GM21529 (cell line): Measurements from ENCODE around the gene MITF.

Experiments used
- ATAC-seq: cut with Tn5 transposase; IDR thresholded peaks from one replicate; pipeline ENCODE4 v1.9.1; 2021; ENCODE audit not compliant: unreplicated experiment

Gene MITF

GRCh38 chr3:69868841-69869420 lies 129.7 kb downstream of the MITF start:
- ATAC-seq = no peak

DNA sequence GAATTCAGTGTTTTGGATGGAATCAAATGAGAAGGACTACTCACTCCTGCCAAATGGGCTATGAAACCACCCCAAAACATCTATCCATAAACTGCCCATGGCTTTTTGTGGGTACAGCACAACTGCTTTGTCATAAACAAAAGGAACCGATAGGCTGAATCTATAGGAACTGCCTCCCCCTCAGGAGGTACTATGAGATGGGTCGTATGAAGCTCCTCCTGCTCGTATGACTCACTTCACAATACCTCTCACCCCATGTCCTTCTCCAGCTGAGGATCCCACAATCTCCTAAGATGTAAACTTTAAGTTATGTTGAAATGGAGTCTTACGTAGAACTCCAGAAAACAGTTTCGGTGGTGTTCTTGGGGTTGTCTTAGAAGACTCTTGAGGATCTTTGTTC lies 130.4 kb downstream of the MITF start:
- ATAC-seq = no peak

GRCh38 chr3:69871251-69871650 lies 132.0 kb downstream of the MITF start:
- no peak for ATAC-seq

DNA sequence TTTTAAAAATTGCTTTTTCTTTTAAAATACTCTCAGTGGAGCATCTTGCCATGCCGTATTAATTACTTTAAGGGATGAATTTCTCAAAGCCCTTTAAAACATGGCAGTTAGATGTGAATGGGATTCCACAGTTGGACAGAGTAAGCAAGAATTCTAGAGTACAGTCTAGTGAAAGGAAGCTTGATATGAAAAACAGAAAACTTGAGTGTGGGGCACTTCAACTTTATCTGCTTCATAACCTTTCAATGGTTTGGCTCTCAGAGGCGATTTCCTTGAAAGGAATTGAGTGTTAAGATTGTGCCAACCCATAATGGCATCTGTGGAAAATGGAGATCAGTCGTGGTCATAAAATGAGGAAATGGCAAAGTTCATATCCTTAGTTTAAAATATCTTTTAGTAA lies 132.6 kb downstream of the MITF start:
- no peak for ATAC-seq

DNA sequence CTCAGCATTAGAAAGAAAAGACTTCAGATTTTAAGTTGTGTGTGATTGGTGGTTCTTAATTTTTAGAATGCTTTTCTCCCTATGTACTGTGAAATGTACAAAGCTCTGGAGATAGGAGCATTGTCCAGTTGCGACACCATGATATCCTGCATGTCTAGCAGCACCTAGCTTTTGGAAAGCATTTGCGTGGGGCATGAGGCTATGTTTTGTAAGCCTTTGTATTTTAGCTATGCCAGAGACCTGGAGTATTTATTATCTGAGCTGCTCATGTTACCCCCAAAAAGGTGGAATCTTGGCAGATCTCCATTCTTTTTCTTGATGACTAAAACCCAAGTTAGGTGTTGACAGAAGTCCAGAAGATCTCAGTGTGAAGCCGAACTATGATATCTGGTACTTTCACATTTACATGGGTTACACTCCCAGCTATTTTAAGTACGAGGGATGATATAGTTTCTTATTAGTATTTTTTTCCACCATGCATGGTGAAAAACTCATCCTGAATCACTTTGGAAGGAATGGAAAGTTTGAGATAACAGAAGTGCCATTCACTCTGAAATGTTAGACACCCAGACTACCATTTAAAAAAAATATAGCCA lies 133.6 kb downstream of the MITF start:
- ATAC-seq = no peak

DNA sequence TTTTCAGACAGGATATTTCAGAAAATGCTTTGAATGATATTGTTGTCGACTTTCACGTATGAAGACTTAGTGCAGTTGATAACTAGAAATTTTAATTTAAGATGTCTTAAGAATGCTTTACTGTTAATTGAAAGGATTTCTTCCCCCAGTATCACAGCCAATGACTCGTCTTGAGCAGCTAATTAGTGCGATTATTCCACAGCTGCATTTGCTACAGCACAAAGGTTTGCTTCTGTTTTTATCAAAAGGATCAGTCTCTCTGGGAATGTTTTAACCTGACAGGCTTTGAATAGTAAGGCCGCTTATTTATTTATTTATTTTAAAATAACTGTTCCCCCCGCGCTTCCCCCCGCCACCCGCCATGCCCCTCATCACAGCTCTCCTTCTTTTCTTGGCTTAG lies 136.8 kb downstream of the MITF start:
- no peak for ATAC-seq

- ATAC-seq = no peak
Observed at GRCh38 chr3:69878254-69878653, 139.0 kb downstream of the MITF start.

DNA sequence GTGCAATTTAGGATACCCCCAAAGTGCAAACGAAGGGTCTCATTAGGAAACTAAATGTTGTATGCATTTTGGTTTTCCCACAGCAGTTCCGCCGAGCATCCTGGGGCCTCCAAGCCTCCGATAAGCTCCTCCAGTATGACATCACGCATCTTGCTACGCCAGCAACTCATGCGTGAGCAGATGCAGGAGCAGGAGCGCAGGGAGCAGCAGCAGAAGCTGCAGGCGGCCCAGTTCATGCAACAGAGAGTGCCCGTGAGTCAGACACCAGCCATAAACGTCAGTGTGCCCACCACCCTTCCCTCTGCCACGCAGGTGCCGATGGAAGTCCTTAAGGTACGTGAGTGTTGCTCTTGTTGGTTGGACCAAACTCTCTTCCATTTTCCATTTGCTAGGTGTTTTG lies 139.8 kb downstream of the MITF start:
- ATAC-seq = no peak

DNA sequence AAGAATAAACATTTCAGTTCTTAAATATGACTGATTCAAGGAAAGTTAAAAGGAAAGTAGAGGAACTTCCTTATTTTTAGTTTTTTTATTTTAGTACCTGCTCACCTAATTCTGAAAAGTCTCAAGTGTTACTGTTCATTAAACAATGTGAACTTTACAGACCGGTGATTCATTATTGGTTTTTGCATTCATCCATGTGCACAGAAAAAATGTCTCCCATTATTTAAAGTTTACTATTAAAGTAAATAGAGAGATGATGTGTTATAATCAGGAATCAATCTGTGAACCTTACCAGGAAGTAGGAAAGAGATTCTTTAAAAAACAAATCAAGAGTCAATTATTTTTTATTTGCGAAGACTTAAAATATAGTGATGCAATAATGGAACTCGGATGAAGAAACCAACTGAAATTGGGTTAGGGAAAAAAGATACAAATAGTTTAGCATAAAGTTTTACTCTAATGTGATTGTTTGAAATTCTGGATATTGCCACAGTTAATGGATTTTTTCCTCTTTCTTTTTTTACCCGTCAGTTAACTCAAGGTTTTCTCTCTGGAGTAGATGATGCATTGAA lies 140.9 kb downstream of the MITF start:
- no peak for ATAC-seq

- no peak for ATAC-seq
Observed at GRCh38 chr3:69881051-69881450, 141.8 kb downstream of the MITF start.

DNA sequence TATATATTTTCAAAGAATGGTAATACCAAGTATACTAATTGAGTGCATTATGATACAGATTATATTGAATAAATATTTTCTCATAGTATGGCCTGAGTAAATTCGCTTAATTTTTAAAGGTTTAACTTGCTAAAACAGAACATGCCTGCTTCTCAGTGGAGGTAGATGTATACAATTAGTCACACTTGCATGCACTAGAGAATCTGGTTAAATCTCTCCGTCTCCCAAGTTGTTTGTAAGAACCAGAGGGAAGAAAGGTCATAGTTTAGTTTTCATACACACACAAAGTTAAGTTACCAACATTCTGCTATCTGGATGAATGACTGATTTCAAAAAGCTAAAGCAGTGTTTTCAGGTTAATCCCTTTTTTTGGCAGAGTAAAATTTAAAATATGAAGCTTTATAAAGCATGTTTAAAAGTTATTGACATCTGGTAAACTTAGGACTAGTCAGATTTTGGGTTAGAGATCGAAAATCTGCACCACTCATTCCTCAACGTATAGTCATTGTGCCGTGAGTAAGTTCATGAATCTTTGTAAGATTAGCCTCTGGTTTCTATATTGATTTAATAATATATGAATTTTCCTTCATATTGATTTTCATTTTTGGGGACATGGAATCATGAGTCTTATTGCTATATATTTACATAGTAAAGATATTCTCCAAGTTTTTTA lies 142.6 kb downstream of the MITF start:
- no peak for ATAC-seq

DNA sequence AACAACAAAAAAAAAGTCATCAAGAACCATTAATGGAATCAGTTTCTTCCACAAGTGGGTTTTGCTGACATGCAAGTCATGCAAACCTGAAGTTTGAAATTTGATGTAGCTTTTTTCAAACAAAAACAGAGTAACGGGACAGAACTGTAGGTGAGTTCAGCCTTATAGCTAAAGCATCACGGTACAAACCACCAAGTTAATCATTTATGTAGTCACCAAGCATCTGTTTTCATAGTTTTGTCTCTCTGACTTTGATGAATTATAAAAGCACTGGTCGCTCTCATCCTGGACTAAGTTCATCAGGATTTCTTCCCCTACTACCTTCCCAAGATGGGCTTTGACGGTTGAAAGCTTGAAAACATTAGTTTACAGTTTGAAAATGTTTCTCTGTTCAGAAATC lies 143.3 kb downstream of the MITF start:
- no peak for ATAC-seq

GRCh38 chr3:69888040-69888942 lies 149.0 kb downstream of the MITF start:
- ATAC-seq = no peak

GRCh38 chr3:69888943-69889315 lies 149.7 kb downstream of the MITF start:
- no peak for ATAC-seq

GRCh38 chr3:69890084-69890483 lies 150.8 kb downstream of the MITF start:
- no peak for ATAC-seq

DNA sequence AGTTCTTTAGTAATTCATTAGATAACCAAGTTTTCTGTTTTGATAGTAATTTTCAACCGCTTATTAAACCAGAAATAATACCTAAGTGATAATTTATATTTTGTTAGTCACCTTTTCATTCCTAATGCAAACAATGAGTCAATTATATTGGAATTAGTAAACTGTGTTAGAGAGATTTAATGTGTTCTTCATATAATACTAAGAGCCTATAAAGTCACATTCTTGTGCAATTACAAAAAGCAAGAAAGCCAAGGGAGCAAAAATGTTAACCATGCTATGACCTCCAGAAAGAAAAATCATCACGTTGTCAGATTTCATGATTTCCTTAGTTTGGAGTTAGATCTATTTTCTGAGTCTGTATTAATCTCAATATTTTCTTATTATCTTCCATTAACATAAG lies 151.4 kb downstream of the MITF start:
- no peak for ATAC-seq

DNA sequence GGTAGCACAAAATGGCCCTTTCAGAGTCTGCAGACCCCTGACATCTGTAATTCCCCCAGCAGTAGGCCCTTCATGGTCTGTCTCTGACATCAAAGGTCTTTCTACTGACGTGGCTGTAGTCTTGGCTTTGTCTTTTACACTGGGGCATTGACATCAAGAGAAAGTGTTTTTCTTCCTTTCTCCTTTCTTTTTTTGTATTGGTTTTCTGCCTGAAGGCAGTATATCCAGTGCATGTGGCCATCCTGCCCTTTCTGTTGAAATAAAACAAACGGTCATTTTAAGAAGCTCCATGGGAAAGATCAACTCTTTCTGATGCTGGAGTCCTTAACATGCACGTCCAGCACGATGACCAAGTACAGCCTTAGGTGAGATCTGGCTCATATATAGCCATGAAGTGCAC lies 153.4 kb downstream of the MITF start:
- ATAC-seq = no peak

GRCh38 chr3:69893274-69893673 lies 154.0 kb downstream of the MITF start:
- no peak for ATAC-seq

GRCh38 chr3:69896095-69896494 lies 156.8 kb downstream of the MITF start:
- ATAC-seq = no peak

GRCh38 chr3:69900331-69900730 lies 161.1 kb downstream of the MITF start:
- no peak for ATAC-seq

GRCh38 chr3:69901802-69902201 lies 162.5 kb downstream of the MITF start:
- no peak for ATAC-seq
